ENCODE data around the gene HTR6. TPM values are rescaled to one million over a fixed set of nuclear protein-coding genes. Genes with fewer than 3 reads are reported as not detected.

The HTR6 gene
- total and polyA plus RNA-seq, 2 experiments from 2014 or later: not detected

DNA sequence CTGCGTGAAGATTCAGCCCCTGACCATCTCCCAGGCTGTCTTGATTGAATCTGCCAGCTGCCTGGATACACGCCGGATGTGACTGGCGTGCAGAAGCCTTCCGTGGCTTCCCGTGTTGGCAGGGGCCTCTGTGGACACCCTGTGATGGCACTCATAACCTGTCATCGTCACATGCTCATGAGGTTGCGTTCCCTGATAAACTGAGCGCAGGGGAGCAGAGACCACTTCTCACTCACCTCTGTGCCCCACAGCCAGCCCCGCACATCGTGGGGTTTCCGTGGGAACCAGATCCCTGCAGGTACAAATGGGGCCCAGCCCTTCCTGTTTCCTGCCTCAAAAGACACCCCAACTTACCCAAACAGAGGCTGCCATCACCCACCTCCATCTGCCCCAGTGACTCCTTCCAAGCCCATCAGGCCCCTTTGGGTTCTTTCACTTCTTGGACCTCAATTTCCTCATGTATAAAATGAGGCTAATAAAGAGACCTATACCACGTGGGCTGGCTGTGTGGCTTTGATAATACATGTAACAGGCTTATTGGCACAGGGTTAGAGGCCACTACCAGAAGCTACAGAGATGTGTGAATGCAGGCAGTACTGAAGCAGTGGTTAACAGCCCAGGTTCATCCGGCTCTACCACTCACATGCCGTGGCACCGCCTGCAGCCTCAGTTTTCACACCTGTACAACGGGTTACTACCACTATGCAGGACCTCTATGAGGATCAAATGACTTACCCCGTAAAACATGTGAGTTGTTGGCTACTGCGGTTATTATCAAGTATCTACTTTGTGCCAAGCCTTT, 23.6 kb downstream of the HTR6 start:
- no peak overlapping the region for H3K4me3 ChIP-seq
- H3F3A ChIP-seq (ENCODE audit: insufficient read depth): 0 out of 2 replicates have a peak, but pooled peaks cover 4% of the 10 kb centered on the region
- H2AFZ ChIP-seq: no peak overlapping the region
- no peak overlapping the region for H3K9ac ChIP-seq
- 81 to 82% methylated on average over 19 of the region's 19 CpGs for WGBS, 2 experiments (ENCODE audit: low coverage in 1 of 2, low lambda C conversion rate in 2 of 2, missing lambda C conversion rate in 2 of 2)
- no peaks in the 10 kb centered on the region for H3K9me2 ChIP-seq (ENCODE audit: insufficient read depth)
- H3K4me1 ChIP-seq (ENCODE audit: insufficient read depth): no peaks in the 10 kb centered on the region
- H3K79me2 ChIP-seq (ENCODE audit: insufficient read depth): no peaks in the 10 kb centered on the region
- no peaks in the 10 kb centered on the region for H3K27me3 ChIP-seq (replicated peaks; ENCODE audit: insufficient read depth)
- in situ Hi-C loops (cut with MboI): no loop called here
- no peak overlapping the region for H3K4me2 ChIP-seq (ENCODE audit: unreplicated experiment)
- TF ChIP-seq EZH2 (IDR thresholded peaks at IDR 0.05; ENCODE audit: insufficient read depth, poor library complexity, severe bottlenecking) (no peak), EZH2phosphoT487 (IDR thresholded peaks at IDR 0.05; ENCODE audit: insufficient read depth, low read depth) (no peak)
- H3K9me3 ChIP-seq (ENCODE audit: low read depth): no peaks in the 10 kb centered on the region
- no peaks in the 10 kb centered on the region for H3K36me3 ChIP-seq (ENCODE audit: low read depth)
- H4K20me1 ChIP-seq (ENCODE audit: insufficient read depth): no peaks in the 10 kb centered on the region
- DNase-seq: no peak
- no peak overlapping the region for H3K27ac ChIP-seq

DNA sequence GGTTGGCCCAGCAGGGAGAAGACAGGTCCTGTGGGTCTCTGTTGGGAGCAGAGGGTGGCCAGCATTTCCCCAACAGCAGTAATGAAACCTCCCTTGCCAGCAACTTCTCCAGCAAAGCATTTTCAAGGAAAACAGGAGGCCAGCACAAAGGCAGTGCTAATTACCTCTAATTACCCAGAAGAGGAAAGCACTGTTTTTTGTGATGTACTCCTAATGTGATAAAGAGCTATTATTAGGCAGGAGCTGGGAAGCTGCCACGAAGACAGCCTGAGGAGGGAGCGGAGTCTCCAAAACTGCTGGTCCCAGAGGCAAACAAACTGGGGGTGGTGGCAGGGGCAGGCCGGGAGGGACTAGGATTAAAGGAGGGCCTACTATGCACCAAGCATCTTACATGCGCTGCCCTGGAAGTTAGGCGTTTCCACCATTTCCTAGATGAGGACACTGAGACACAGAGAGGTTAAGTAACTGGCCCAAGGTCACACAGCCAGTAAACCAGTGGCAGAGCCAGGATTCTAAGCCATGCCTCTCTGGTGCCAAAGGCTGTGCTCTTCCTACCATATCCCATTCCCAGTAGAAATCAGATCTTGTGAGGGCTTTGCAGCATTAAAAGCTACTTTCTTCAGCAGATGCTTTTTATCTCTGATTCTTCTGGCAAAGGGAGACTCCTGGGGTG, 24.5 kb downstream of the HTR6 start:
- Histone ChIP-seq H4K20me1 (ENCODE audit: insufficient read depth) (no peaks in the 10 kb centered on the region), H3K36me3 (ENCODE audit: low read depth) (no peaks in the 10 kb centered on the region), H3K4me3 (no peak overlapping the region), H3F3A (ENCODE audit: insufficient read depth) (0 out of 2 replicates have a peak, but pooled peaks cover 4% of the 10 kb centered on the region), H3K9ac (no peak overlapping the region), H3K27me3 (replicated peaks; ENCODE audit: insufficient read depth) (no peaks in the 10 kb centered on the region), H3K4me2 (ENCODE audit: unreplicated experiment) (no peak overlapping the region), H3K9me2 (ENCODE audit: insufficient read depth) (no peaks in the 10 kb centered on the region), H3K4me1 (ENCODE audit: insufficient read depth) (no peaks in the 10 kb centered on the region), H3K9me3 (ENCODE audit: low read depth) (no peaks in the 10 kb centered on the region), H3K79me2 (ENCODE audit: insufficient read depth) (no peaks in the 10 kb centered on the region), H3K27ac (no peak overlapping the region), H2AFZ (no peak overlapping the region)
- DNase-seq: no peak
- TF ChIP-seq EZH2phosphoT487 (IDR thresholded peaks at IDR 0.05; ENCODE audit: insufficient read depth, low read depth) (no peak), EZH2 (IDR thresholded peaks at IDR 0.05; ENCODE audit: insufficient read depth, poor library complexity, severe bottlenecking) (no peak)
- WGBS, 2 experiments (ENCODE audit: low coverage in 1 of 2, low lambda C conversion rate in 2 of 2, missing lambda C conversion rate in 2 of 2): 88 to 94% methylated on average over 5 of the region's 5 CpGs
- in situ Hi-C loops (cut with MboI): no loop called here

DNA sequence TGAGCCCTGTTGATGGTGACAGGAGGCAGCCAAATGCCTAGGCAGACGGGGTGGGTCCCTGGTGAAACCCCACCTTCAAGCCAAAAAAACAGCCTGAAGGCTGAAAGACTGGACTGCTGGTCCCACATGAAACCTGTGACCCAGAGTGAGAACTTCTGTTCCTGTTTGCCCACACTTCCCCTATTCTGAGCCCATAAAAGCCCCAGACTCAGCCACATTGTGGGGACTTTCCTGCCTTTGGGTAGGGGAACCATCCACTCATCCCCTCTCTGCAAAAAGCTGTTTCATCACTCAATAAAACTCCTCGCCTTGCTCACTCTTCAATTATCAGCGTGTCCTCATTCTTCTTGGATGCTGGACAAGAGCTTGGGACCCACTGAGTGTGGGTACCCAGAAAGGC, 25.2 kb downstream of the HTR6 start:
- in situ Hi-C loops (cut with MboI): no loop called here
- 95 to 100% methylated on average over 3 of the region's 3 CpGs for WGBS, 2 experiments (ENCODE audit: low coverage in 1 of 2, low lambda C conversion rate in 2 of 2, missing lambda C conversion rate in 2 of 2)
- no peak overlapping the region for H3K4me3 ChIP-seq
- no peak overlapping the region for H3K27ac ChIP-seq
- H2AFZ ChIP-seq: no peak overlapping the region
- H3K79me2 ChIP-seq (ENCODE audit: insufficient read depth): no peaks in the 10 kb centered on the region
- no peaks in the 10 kb centered on the region for H3K36me3 ChIP-seq (ENCODE audit: low read depth)
- TF ChIP-seq EZH2 (IDR thresholded peaks at IDR 0.05; ENCODE audit: insufficient read depth, poor library complexity, severe bottlenecking) (no peak), EZH2phosphoT487 (IDR thresholded peaks at IDR 0.05; ENCODE audit: insufficient read depth, low read depth) (no peak)
- no peaks in the 10 kb centered on the region for H3K4me1 ChIP-seq (ENCODE audit: insufficient read depth)
- DNase-seq: no peak
- H3K27me3 ChIP-seq (replicated peaks; ENCODE audit: insufficient read depth): no peaks in the 10 kb centered on the region
- no peak overlapping the region for H3K9ac ChIP-seq
- H3K9me2 ChIP-seq (ENCODE audit: insufficient read depth): no peaks in the 10 kb centered on the region
- H3K9me3 ChIP-seq (ENCODE audit: low read depth): no peaks in the 10 kb centered on the region
- H4K20me1 ChIP-seq (ENCODE audit: insufficient read depth): no peaks in the 10 kb centered on the region
- H3F3A ChIP-seq (ENCODE audit: insufficient read depth): no peaks in the 10 kb centered on the region
- H3K4me2 ChIP-seq (ENCODE audit: unreplicated experiment): no peak overlapping the region

DNA sequence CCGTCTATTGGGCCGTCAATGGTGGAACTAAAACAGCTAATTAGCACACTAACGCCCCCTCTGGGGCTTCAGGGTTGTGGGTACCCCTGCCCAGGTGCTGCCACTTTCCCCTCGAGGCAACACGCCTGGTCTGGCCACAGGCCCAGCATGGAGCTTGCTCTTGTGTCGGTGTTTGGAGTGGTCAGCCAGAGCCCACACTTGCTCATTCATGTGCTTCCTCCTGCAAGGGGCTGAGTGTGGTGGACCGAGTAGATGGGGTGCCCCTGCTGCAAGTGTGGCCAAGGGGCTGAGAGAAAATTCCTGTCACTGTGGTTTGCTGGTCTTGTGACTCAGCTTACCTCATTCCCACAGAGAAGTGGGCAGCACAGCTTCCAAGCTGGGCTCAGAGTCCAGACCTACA, 25.7 kb downstream of the HTR6 start:
- H3F3A ChIP-seq (ENCODE audit: insufficient read depth): no peaks in the 10 kb centered on the region
- DNase-seq: no peak
- no peak overlapping the region for H3K4me2 ChIP-seq (ENCODE audit: unreplicated experiment)
- no peak overlapping the region for H3K4me3 ChIP-seq
- no peaks in the 10 kb centered on the region for H3K27me3 ChIP-seq (replicated peaks; ENCODE audit: insufficient read depth)
- no peak for TF ChIP-seq EZH2phosphoT487 (IDR thresholded peaks at IDR 0.05; ENCODE audit: insufficient read depth, low read depth)
- TF ChIP-seq EZH2 (IDR thresholded peaks at IDR 0.05; ENCODE audit: insufficient read depth, poor library complexity, severe bottlenecking): no peak
- no peaks in the 10 kb centered on the region for H3K9me2 ChIP-seq (ENCODE audit: insufficient read depth)
- WGBS, 2 experiments (ENCODE audit: low coverage in 1 of 2, low lambda C conversion rate in 2 of 2, missing lambda C conversion rate in 2 of 2): 82% methylated on average over 7 of the region's 7 CpGs
- no peak overlapping the region for H3K9ac ChIP-seq
- H3K36me3 ChIP-seq (ENCODE audit: low read depth): no peaks in the 10 kb centered on the region
- in situ Hi-C loops (cut with MboI): no loop called here
- H3K27ac ChIP-seq: no peak overlapping the region
- H3K79me2 ChIP-seq (ENCODE audit: insufficient read depth): no peaks in the 10 kb centered on the region
- no peaks in the 10 kb centered on the region for H4K20me1 ChIP-seq (ENCODE audit: insufficient read depth)
- no peaks in the 10 kb centered on the region for H3K4me1 ChIP-seq (ENCODE audit: insufficient read depth)
- no peaks in the 10 kb centered on the region for H3K9me3 ChIP-seq (ENCODE audit: low read depth)
- H2AFZ ChIP-seq: no peak overlapping the region
